Activated CD4-positive, alpha-beta T cell treated with anti-CD3 and anti-CD28 coated beads for 4 hours (primary cell): Measurements from ENCODE around the gene VWCE.

Source experiments
- DNase-seq, 2 donors: peaks; one replicate each; pipeline ENCODE4 v3.0.0-alpha.2; 2020

The VWCE gene

GRCh38 chr11:61325649-61326414 lies 30.7 kb upstream of the VWCE start:
- DNase-seq, result no peak

GRCh38 chr11:61315260-61315659 lies 20.1 kb upstream of the VWCE start:
- DNase-seq, result no peak

- DNase-seq, result no peak
Measured at GRCh38 chr11:61310749-61311148, 15.6 kb upstream of the VWCE start.

- no peak for DNase-seq
Measured at GRCh38 chr11:61309739-61310138, 14.6 kb upstream of the VWCE start.

- DNase-seq, result no peak
Measured at GRCh38 chr11:61309141-61309540, 14.0 kb upstream of the VWCE start.

GRCh38 chr11:61307354-61307753 lies 12.2 kb upstream of the VWCE start:
- no peak for DNase-seq

- no peak for DNase-seq
Measured at GRCh38 chr11:61306221-61306620, 11.1 kb upstream of the VWCE start.

GRCh38 chr11:61305417-61305816 lies 10.3 kb upstream of the VWCE start:
- DNase-seq, result no peak

GRCh38 chr11:61303725-61304124 lies 8.6 kb upstream of the VWCE start:
- no peak for DNase-seq

GRCh38 chr11:61302550-61302949 lies 7.4 kb upstream of the VWCE start:
- DNase-seq, result no peak

- DNase-seq, result no peak
Measured at GRCh38 chr11:61298663-61299244, 3.6 kb upstream of the VWCE start.

GRCh38 chr11:61297746-61298145 lies 2.6 kb upstream of the VWCE start:
- no peak for DNase-seq

GRCh38 chr11:61297341-61297740 lies 2.2 kb upstream of the VWCE start:
- no peak for DNase-seq

GRCh38 chr11:61295596-61295926 lies 445 bp upstream of the VWCE start:
- no peak for DNase-seq

GRCh38 chr11:61293867-61294716 lies 1.0 kb downstream of the VWCE start:
- DNase-seq, result peak; percentile 8 to 40

GRCh38 chr11:61292356-61292755 lies 2.8 kb downstream of the VWCE start:
- DNase-seq, result no peak

GRCh38 chr11:61290905-61291690 lies 4.0 kb downstream of the VWCE start:
- DNase-seq, result no peak

- DNase-seq, result no peak
Measured at GRCh38 chr11:61287338-61287977, 7.7 kb downstream of the VWCE start.

GRCh38 chr11:61283613-61284012 lies 11.5 kb downstream of the VWCE start:
- DNase-seq, result no peak

GRCh38 chr11:61281581-61282250 lies 13.4 kb downstream of the VWCE start:
- DNase-seq, result no peak

GRCh38 chr11:61280883-61281580 lies 14.1 kb downstream of the VWCE start:
- no peak for DNase-seq
